DOHH2 (cell line): ENCODE measurements around the gene ITGB7.

Experiments
- EZH2phosphoT487 ChIP-seq: fragments of 200-600 bp; sonication (generic); IDR thresholded peaks from 2 replicates; pipeline ENCODE4 v1.6.1; 2017; ENCODE audit warnings: borderline replicate concordance, mild to moderate bottlenecking, antibody characterized with exemption, low read length, moderate library complexity, mixed read lengths
- TF ChIP-seq, protein P1 (sequence below): fragments of 200-600 bp; sonication (generic); IDR thresholded peaks from one replicate; pipeline ENCODE4 v1.5.1; 2014; ENCODE audit warnings: antibody characterized with exemption, mild to moderate bottlenecking, low read depth, low read length; ENCODE audit not compliant: poor library complexity, severe bottlenecking

DNA sequence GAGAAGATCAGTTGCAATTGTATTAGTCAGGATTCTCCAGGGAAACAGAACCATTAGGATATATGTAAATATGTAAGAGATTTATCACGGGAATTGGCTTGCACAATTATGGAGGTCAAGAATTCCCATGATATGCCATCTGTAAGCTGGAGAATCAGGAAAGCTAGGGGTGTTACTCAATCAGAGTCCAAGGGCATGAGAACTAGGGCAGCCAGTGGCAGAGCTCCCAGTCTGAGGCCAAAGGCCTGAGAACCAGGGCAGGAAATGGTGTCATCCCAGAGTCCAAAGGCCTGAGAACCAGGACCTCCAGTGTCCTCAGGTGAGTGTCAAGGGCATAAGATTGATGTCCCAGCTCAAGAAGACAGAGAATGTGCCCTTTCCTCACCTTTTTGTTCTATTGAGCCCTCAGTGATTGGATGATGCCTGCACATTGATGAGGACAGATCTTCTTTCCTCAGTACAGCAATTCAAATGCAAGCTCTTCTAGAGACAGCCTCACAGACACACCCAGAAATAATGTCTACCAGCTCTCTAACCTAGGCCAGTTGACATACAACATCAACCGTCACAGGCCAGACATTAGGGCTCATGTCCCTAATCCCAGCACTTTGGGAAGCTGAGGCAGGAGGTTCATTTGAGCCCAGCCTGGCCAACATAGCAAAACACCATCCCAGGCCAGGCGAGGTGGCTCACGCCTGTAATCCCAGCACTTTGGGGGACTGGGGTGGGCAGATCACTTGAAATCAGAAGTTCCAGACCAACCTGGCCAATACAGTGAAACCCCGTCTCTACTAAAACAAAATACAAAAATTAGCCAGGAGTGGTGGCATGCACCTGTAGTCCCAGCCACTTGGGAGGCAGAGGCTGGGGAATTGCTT lies 61.4 kb downstream of the ITGB7 start:
- TF ChIP-seq, protein P1, sequence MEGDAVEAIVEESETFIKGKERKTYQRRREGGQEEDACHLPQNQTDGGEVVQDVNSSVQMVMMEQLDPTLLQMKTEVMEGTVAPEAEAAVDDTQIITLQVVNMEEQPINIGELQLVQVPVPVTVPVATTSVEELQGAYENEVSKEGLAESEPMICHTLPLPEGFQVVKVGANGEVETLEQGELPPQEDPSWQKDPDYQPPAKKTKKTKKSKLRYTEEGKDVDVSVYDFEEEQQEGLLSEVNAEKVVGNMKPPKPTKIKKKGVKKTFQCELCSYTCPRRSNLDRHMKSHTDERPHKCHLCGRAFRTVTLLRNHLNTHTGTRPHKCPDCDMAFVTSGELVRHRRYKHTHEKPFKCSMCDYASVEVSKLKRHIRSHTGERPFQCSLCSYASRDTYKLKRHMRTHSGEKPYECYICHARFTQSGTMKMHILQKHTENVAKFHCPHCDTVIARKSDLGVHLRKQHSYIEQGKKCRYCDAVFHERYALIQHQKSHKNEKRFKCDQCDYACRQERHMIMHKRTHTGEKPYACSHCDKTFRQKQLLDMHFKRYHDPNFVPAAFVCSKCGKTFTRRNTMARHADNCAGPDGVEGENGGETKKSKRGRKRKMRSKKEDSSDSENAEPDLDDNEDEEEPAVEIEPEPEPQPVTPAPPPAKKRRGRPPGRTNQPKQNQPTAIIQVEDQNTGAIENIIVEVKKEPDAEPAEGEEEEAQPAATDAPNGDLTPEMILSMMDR: no peak
- no peak for TF ChIP-seq EZH2phosphoT487
